H1 (cell line): Measurements from ENCODE around the gene LIN54. TPM values are rescaled to one million over a fixed set of nuclear protein-coding genes. Genes with fewer than 3 reads are reported as not detected.

ENCODE experiments used
- BRCA1 ChIP-seq: IDR thresholded peaks from 2 replicates; pipeline ENCODE4 v1.6.1; 2012; ENCODE audit warnings: low read depth, low read length, improper control_type of control experiment
- GTF2F1 ChIP-seq: IDR thresholded peaks from 2 replicates; pipeline ENCODE4 v1.6.1; 2012; ENCODE audit warnings: low read depth, low read length, improper control_type of control experiment, borderline replicate concordance
- SIRT6 ChIP-seq: IDR thresholded peaks from one replicate; pipeline ENCODE4 v1.7.1; 2012; ENCODE audit warnings: low read length, inconsistent platforms
- SP1 ChIP-seq: IDR thresholded peaks from 2 replicates; pipeline ENCODE4 v1.6.1; 2011; ENCODE audit warnings: low read depth, low read length
- YY1 ChIP-seq: IDR thresholded peaks from 2 replicates; pipeline ENCODE4 v1.6.1; 2011; ENCODE audit warnings: low read depth, mild to moderate bottlenecking, low read length
- polyA plus RNA-seq, 7 experiments: library from polyadenylated mRNA; depleted of rRNA in 3 of 7; stranded (reverse) in 5 of 7; unstranded in 2 of 7; fragments of >200 nt in 5 of 7; fragments of 200-250 nt in 2 of 7; gene quantifications; 1 replicate in 5 of 7; 2 replicates in 1 of 7; 4 replicates in 1 of 7; pipeline versions ENCODE4 v1.2.1 to v1.2.3, GENCODE V29; 2011 to 2013; ENCODE audit warnings: missing spikeins in 2 of 7, mixed read lengths in 2 of 7
- total RNA-seq: library from RNA; stranded (reverse); fragmentation: NEBNext Ultra II Directional; extraction: Animal tissue kit (Norgen Biotek cat#: 25700); gene quantifications from 2 replicates; pipeline ENCODE4 v1.2.1, GENCODE V29; 2021
- TF ChIP-seq, protein P1 (sequence below), 3 experiments: IDR thresholded peaks; 1 replicate in 2 of 3; 2 replicates in 1 of 3; pipeline versions ENCODE4 v1.5.1 to v1.6.1; 2011; ENCODE audit warnings: low read length in 3 of 3, mild to moderate bottlenecking in 3 of 3, inconsistent platforms in 2 of 3, low read depth in 1 of 3, moderate library complexity in 1 of 3; ENCODE audit not compliant: insufficient read depth in 1 of 3; ENCODE audit errors: control extremely low read depth in 1 of 3

LIN54 gene
- total and polyA plus RNA-seq, 2 of the 8 experiments (the other 6 are each of a cell fraction or from before 2014, with no cell fraction given) = 5.7 to 11.1 TPM

GRCh38 chr4:82906469-82906868, 104.2 kb downstream of the LIN54 start (continued):
- TF ChIP-seq BRCA1 = no peak
- no peak for TF ChIP-seq GTF2F1
- TF ChIP-seq YY1 = no peak
- TF ChIP-seq SIRT6 = no peak
- TF ChIP-seq SP1 = no peak
- TF ChIP-seq, protein P1, sequence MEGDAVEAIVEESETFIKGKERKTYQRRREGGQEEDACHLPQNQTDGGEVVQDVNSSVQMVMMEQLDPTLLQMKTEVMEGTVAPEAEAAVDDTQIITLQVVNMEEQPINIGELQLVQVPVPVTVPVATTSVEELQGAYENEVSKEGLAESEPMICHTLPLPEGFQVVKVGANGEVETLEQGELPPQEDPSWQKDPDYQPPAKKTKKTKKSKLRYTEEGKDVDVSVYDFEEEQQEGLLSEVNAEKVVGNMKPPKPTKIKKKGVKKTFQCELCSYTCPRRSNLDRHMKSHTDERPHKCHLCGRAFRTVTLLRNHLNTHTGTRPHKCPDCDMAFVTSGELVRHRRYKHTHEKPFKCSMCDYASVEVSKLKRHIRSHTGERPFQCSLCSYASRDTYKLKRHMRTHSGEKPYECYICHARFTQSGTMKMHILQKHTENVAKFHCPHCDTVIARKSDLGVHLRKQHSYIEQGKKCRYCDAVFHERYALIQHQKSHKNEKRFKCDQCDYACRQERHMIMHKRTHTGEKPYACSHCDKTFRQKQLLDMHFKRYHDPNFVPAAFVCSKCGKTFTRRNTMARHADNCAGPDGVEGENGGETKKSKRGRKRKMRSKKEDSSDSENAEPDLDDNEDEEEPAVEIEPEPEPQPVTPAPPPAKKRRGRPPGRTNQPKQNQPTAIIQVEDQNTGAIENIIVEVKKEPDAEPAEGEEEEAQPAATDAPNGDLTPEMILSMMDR (IDR thresholded peaks at IDR 0.05; ENCODE audit: control extremely low read depth in 1 of 3, insufficient read depth in 1 of 3, low read depth in 1 of 3, low read length in 3 of 3) = no peak
